ENCODE results near the gene PDE3A.
"Not testable (repeated sequence)": the region's sequence is repeated elsewhere in the genome, so short reads cannot be mapped to it uniquely, and the experiment has no call there.

PDE3A gene

GRCh38 chr12:20368114-20368650 lies at the start of gene PDE3A:
Gene PDE3A (plus strand): TSS chr12:20368537. CDS start chr12:20369285, 748 bp downstream.
- peak; percentile 32 for DNase-seq (ENCODE audit: low read depth)

GRCh38 chr12:20319366-20319765 lies 49.0 kb upstream of the PDE3A start:
- no peak for DNase-seq (ENCODE audit: low read depth)

GRCh38 chr12:20320552-20320951 lies 47.8 kb upstream of the PDE3A start:
- DNase-seq (ENCODE audit: low read depth), result no peak

GRCh38 chr12:20330826-20331505 lies 37.4 kb upstream of the PDE3A start:
- DNase-seq (ENCODE audit: low read depth), result not testable (repeated sequence)

- no peak for DNase-seq (ENCODE audit: low read depth)
These were observed 29.3 kb upstream of the PDE3A start for GRCh38 chr12:20339060-20339459.

GRCh38 chr12:20342111-20342510 lies 26.2 kb upstream of the PDE3A start:
- DNase-seq (ENCODE audit: low read depth), result no peak

GRCh38 chr12:20345866-20346265 lies 22.5 kb upstream of the PDE3A start:
- no peak for DNase-seq (ENCODE audit: low read depth)

- DNase-seq (ENCODE audit: low read depth), result no peak
These were observed 18.3 kb upstream of the PDE3A start for GRCh38 chr12:20350026-20350425.

GRCh38 chr12:20350495-20350894 lies 17.8 kb upstream of the PDE3A start:
- DNase-seq (ENCODE audit: low read depth), result peak; percentile 53

- no peak for DNase-seq (ENCODE audit: low read depth)
These were observed 16.9 kb upstream of the PDE3A start for GRCh38 chr12:20351406-20351805.

GRCh38 chr12:20356048-20356447 lies 12.3 kb upstream of the PDE3A start:
- no peak for DNase-seq (ENCODE audit: low read depth)

- DNase-seq (ENCODE audit: low read depth), result no peak
These were observed 7.9 kb upstream of the PDE3A start for GRCh38 chr12:20360407-20360806.

GRCh38 chr12:20361416-20361815 lies 6.9 kb upstream of the PDE3A start:
- DNase-seq (ENCODE audit: low read depth), result no peak

GRCh38 chr12:20364501-20364900 lies 3.8 kb upstream of the PDE3A start:
- DNase-seq (ENCODE audit: low read depth), result no peak

- no peak for DNase-seq (ENCODE audit: low read depth)
These were observed 1.4 kb upstream of the PDE3A start for GRCh38 chr12:20366776-20367409.

GRCh38 chr12:20367583-20368113 lies 689 bp upstream of the PDE3A start:
- no peak for DNase-seq (ENCODE audit: low read depth)

GRCh38 chr12:20368651-20369304 lies 441 bp downstream of the PDE3A start:
- no peak for DNase-seq (ENCODE audit: low read depth)

GRCh38 chr12:20369305-20370013 lies 1.1 kb downstream of the PDE3A start:
- no peak for DNase-seq (ENCODE audit: low read depth)

GRCh38 chr12:20370014-20370386 lies 1.7 kb downstream of the PDE3A start:
- DNase-seq (ENCODE audit: low read depth), result no peak

GRCh38 chr12:20370866-20371519 lies 2.7 kb downstream of the PDE3A start:
- DNase-seq (ENCODE audit: low read depth), result no peak

GRCh38 chr12:20372326-20373096 lies 4.2 kb downstream of the PDE3A start:
- DNase-seq (ENCODE audit: low read depth), result no peak

All from non-pigmented ciliary epithelial cell (primary cell).